ENCODE data around the gene KDM6A. TPM values are rescaled to one million over a fixed set of nuclear protein-coding genes. Genes with fewer than 3 reads are reported as not detected.
"Not testable (repeated sequence)": the region's sequence is repeated elsewhere in the genome, so short reads cannot be mapped to it uniquely, and the experiment has no call there.

Gene KDM6A
- total RNA-seq, 2 donors from 2014 or later, result 38.5 to 42.2 TPM

DNA sequence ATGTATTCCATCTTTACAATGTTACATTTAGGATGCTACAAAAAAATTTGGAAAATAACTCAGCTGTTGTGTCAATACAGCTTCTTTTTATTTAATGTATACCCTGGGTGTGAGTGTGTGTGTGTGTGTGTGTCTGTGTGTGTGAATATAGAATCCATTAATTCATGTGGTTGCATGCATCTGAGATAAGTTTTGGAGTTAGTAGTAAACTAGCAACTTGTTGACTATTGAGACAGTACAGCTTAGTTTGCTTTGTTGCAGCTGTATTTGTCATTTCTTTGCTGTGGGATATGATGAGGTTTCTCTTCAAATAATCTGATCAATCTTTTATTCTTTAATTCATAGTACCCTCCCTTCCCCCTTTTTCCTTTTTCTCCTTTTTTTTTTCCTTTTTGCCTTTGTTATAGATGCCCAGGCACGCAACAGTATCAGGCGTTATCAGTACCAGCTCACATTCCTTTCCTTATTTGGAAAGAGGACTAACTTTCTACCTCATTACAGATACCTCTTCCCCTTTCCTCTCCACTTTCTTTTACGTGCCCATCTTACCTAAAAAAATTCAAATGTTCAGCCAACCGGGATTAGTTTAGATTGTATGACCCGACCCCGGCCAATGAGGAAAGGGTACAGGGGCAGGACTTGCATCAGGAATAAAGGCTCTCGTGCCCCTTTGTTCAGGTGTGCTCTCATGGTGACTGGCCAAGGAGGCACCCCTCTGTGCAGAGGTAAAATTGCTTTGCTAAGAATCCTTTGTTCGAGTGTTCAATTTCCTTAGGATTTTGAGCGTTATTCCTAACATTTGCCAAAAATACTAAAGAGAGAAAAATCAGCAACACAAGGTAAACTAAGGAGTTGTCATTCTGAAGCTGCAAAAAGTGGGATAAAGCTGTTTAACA lies 77.7 kb downstream of the KDM6A start:
- ATAC-seq; DNase-seq; intact Hi-C loops (cut with DNase I, micrococcal nuclease): not testable (repeated sequence)

- DNase-seq, result no peak
- ATAC-seq, result no peak
- intact Hi-C loops (cut with DNase I, micrococcal nuclease), result no loop called here
These were observed 78.6 kb downstream of the KDM6A start for GRCh38 chrX:44951572-44952067.

DNA sequence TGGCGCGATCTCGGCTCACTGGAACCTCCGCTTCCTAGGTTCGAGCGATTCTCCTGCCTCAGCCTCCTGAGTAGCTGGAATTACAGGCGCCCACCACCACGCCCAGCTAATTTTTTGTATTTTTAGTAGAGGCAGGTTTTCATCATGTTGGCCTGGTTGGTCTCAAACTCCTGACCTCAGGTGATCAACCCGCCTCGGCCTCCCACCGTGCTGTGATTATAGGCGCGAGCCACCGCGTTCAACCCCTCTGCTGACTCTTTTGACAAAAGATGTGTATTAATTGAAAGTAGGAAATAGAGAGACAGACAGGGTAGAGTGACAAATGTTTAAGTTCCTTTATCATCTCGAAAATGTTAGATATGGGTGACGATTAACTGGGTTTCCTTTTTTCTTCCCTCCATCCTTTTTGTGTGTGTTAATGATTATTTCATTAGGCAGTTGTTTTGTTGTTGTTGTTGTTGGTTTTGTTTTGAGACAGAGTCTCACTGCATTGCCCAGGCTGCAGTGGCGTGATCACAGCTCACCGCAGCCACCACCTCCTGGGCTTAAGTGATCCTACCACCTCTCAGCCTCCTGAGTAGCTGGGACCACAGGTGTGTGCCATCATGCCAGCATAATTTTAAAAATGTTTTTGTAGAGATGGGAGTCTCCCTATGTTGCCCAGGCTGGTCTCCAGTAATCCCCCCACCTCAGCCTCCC lies 79.5 kb downstream of the KDM6A start:
- ATAC-seq (no peak), DNase-seq (no peak)
- intact Hi-C loops (cut with DNase I, micrococcal nuclease), result no loop called here

DNA sequence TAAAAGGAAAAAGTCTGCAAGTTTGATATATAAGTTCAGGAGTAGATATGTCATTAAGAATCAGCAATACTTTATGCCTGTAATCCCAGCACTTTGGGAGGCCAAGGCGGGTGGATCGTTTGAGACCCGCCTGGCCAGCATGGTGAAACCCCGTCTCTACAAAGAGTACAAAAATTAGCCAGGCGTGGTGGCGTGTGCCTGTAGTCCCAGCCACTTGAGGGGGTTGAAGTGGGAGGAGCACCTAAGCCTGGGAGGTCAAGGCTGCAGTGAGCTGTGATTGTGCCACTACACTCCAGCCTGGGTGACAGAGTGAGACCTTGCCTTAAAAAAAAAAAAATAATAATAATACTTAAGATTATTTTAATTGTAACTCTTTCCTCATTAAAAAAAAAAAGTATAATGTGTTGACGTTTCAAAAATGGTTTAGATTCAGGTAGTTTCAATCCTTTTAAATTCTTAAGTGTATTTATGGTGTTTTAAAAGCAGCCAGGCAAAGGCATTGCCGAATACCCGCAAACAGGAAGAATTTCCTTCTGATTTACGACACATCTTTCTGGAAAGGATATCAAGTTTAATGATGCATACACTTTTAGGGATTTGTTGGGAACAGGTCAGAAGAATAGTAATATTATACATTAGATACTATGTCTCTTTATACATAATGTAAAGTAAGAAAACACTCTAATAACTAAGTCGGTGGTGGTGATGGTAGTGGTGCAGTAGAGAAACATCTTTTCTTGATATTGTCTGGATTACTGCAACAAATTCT lies 80.9 kb downstream of the KDM6A start:
- intact Hi-C loops (cut with DNase I, micrococcal nuclease), result no loop called here
- DNase-seq, result no peak
- ATAC-seq, result peak; percentile 13

DNA sequence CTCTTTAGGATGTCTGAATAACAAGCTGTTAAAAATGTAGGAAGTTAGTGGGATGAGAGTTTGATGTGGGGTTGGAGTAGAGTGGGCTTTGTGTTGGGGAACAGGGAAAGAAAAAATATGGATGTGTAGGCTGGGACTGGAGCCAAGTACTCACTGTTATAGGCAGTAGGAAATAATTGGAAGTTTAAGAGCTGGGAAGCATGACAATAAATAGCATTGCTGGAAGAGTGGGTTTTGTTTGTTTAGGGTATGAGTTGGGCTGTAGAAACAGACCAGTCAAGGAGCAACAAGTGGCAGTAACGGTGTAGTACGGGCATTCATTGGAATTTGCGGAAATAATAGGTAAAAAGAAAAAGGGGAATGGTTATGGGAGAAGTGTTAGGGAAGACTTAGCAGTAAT lies 81.6 kb downstream of the KDM6A start:
- ATAC-seq (no peak), DNase-seq (no peak)
- intact Hi-C loops (cut with DNase I, micrococcal nuclease), result no loop called here

GRCh38 chrX:44957848-44958247 lies 84.9 kb downstream of the KDM6A start:
- ATAC-seq (no peak), DNase-seq (no peak)
- intact Hi-C loops (cut with DNase I, micrococcal nuclease), result no loop called here

GRCh38 chrX:44958480-44958879 lies 85.5 kb downstream of the KDM6A start:
- intact Hi-C loops (cut with DNase I, micrococcal nuclease), result no loop called here
- DNase-seq (no peak), ATAC-seq (no peak)

GRCh38 chrX:44961817-44962607 lies 89.0 kb downstream of the KDM6A start:
- no peak for DNase-seq
- intact Hi-C loops (cut with DNase I, micrococcal nuclease), result no loop called here
- no peak for ATAC-seq

GRCh38 chrX:44962944-44963343 lies 90.0 kb downstream of the KDM6A start:
- DNase-seq, result no peak
- no peak for ATAC-seq
- intact Hi-C loops (cut with DNase I, micrococcal nuclease), result no loop called here

- intact Hi-C loops (cut with DNase I, micrococcal nuclease), result no loop called here
- ATAC-seq, result peak; percentile 94
- no peak for DNase-seq
These were observed 94.2 kb downstream of the KDM6A start for GRCh38 chrX:44967221-44967620.

GRCh38 chrX:44970709-44971108 lies 97.7 kb downstream of the KDM6A start:
- no peak for DNase-seq
- intact Hi-C loops (cut with DNase I, micrococcal nuclease), result no loop called here
- no peak for ATAC-seq

DNA sequence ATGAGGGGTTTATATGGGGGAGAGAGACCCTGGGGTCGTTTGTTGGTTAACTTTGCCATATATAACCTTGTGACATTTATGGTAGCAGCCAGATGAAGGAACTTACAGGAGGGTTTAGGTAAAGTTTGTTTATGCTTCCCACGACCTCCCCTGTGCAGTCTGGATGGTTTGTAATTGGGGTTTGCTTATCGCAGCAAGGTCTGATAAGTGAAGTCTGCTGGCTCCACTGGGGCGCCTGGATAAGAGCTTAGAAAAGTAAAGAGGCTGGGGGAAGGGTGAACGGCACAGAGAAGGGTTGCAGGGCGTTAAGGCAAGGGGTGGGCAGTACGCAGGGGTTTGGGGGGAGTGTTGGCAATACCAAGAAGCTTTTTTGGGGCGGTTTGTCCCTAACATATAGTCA lies 98.7 kb downstream of the KDM6A start:
- intact Hi-C loops (cut with DNase I, micrococcal nuclease), result no loop called here
- ATAC-seq, result no peak
- no peak for DNase-seq

GRCh38 chrX:44972132-44972531 lies 99.1 kb downstream of the KDM6A start:
- ATAC-seq, result no peak

GRCh38 chrX:44973420-44973932 lies 100.5 kb downstream of the KDM6A start:
- ATAC-seq (no peak), DNase-seq (no peak)
- intact Hi-C loops (cut with DNase I, micrococcal nuclease), result no loop called here

More at GRCh38 chrX:44972132-44972531, 99.1 kb downstream of the KDM6A start:
- DNase-seq, result no peak
- intact Hi-C loops (cut with DNase I, micrococcal nuclease), result no loop called here

DNA sequence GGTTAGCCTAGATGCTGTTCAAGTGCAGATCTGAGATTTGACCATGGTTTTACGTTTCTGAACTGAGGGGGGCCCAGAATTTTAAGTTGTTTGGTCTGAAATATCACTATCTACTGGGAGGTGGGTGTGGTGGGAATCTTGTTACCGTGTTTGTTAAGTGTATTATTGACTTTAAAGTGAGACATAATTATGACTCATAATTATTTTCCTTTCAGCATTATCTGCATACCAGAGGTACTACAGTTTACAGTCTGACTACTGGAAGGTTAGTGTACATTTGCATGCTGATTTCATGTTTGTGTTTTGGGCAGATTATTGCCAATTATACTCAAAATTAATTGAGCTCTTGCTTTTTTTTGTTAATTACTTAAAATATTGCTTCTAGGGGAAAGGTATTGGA lies 101.5 kb downstream of the KDM6A start:
- DNase-seq (no peak), ATAC-seq (peak; percentile 62)
- intact Hi-C loops (cut with DNase I, micrococcal nuclease), result no loop called here

DNA sequence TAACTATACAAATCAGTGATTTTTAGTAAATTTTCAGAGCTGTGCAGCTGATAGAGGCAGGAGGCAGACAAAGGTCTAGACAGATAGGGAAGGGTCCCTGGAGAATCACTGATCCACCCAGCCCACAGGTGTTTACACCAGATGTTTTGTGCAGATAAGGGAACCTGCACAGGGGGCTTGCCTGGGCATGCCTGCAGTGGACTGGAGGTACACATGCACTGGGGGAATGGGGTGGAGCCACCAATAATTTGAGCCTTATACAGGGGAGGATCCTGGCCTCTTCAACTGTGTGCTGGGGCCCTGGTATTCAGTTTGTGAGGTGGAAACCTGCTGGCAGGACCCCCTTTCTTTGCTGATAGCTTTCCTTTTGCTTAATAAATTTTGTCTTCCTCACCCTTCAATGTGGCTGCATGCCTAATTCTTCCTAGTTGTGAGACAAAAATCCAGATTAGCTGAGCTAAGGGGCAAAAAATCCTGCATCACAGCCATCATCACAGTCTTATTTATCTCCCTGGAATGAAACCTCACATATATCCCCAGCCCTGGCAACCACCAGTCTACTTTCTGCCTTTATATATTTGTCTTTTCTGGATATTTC lies 102.8 kb downstream of the KDM6A start:
- ATAC-seq (no peak), DNase-seq (no peak)
- intact Hi-C loops (cut with DNase I, micrococcal nuclease), result no loop called here

- intact Hi-C loops (cut with DNase I, micrococcal nuclease), result no loop called here
- no peak for DNase-seq
- no peak for ATAC-seq
These were observed 106.0 kb downstream of the KDM6A start for GRCh38 chrX:44978976-44979375.

DNA sequence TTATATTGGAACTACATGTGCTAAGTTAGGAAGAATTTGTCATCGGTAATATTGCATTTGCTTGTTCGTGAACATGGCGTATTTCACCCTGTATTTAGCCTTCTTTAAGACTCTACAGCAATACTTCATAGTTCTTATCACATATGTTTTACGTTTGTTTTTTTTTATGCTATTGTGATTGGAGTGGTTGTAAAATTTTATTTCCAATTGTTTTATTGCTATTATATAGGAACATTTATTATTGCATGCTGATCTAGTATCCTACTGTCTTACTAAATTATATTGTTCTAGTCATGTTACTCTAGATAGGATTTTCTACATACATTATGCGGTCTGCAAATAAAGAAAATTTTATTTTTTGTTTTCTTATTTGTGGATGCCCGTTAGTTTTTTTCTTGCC lies 107.4 kb downstream of the KDM6A start:
- intact Hi-C loops (cut with DNase I, micrococcal nuclease), result no loop called here
- no peak for DNase-seq
- ATAC-seq, result peak; percentile 92

Measured in left colon (tissue), 2 donors.